DOHH2 (cell line): ENCODE data around the gene PGBD4.

Experiments used
- CTCF ChIP-seq: fragments of 200-600 bp; sonication (generic); IDR thresholded peaks from one replicate; pipeline ENCODE4 v1.5.1; 2014; ENCODE audit warnings: antibody characterized with exemption, mild to moderate bottlenecking, low read depth, low read length; ENCODE audit not compliant: poor library complexity, severe bottlenecking
- EZH2phosphoT487 ChIP-seq: fragments of 200-600 bp; sonication (generic); IDR thresholded peaks from 2 replicates; pipeline ENCODE4 v1.6.1; 2017; ENCODE audit warnings: borderline replicate concordance, mild to moderate bottlenecking, antibody characterized with exemption, low read length, moderate library complexity, mixed read lengths

- TF ChIP-seq CTCF (no peak), EZH2phosphoT487 (no peak)
These were observed 17.8 kb upstream of the PGBD4 start for GRCh38 chr15:34084086-34084485.
